Thoracic aorta (tissue), 2 donors: ENCODE results near the gene NNT. TPM values are rescaled to one million over a fixed set of nuclear protein-coding genes. Genes with fewer than 3 reads are reported as not detected.

Experiments used
- ATAC-seq: fragments of 150-250 bp; one replicate; pipeline ENCODE4 v1.8.0; 2017; ENCODE audit warnings: low read depth; ENCODE audit not compliant: insufficient number of reproducible peaks, low FRiP score
- DNase-seq: peaks from one replicate; pipeline ENCODE4 v3.0.0-alpha.2; 2020; ENCODE audit warnings: low spot score
- H3K27ac ChIP-seq, 2 donors: fragments of 200-600 bp; sonication (generic); 1 replicate in 1 of 2; 2 replicates in 1 of 2; pipeline ENCODE4 v1.5.1; 2016; ENCODE audit warnings: mild to moderate bottlenecking in 2 of 2, moderate library complexity in 2 of 2
- H3K27me3 ChIP-seq: fragments of 200-600 bp; sonication (generic); replicated peaks from 2 replicates; pipeline ENCODE4 v1.6.0; 2016; ENCODE audit warnings: mild to moderate bottlenecking; ENCODE audit not compliant: insufficient read depth
- H3K36me3 ChIP-seq: fragments of 200-600 bp; sonication (generic); one replicate; pipeline ENCODE4 v1.5.1; 2016
- H3K4me1 ChIP-seq, 2 donors: fragments of 200-600 bp; sonication (generic); 1 replicate in 1 of 2; 2 replicates in 1 of 2; pipeline versions ENCODE4 v1.5.1 to v1.6.0; 2016; ENCODE audit warnings: low read depth in 2 of 2, mild to moderate bottlenecking in 1 of 2; ENCODE audit not compliant: control insufficient read depth in 1 of 2
- H3K4me3 ChIP-seq: fragments of 200-600 bp; sonication (generic); 2 replicates; pipeline ENCODE4 v1.5.1; 2016; ENCODE audit warnings: mild to moderate bottlenecking
- H3K9me3 ChIP-seq: fragments of 200-600 bp; sonication (generic); 2 replicates; pipeline ENCODE4 v1.5.1; 2016
- total RNA-seq, 2 donors: library from RNA; depleted of rRNA; stranded (reverse); fragments of >200 nt; gene quantifications; one replicate each; pipeline versions ENCODE4 v1.1.0 to v1.2.3, GENCODE V29; 2016
- TF ChIP-seq, protein P1 (sequence below): fragments of 200-600 bp; sonication (generic); IDR thresholded peaks from one replicate; pipeline ENCODE4 v1.5.1; 2019; ENCODE audit warnings: antibody characterized with exemption

NNT gene
- total RNA-seq, 2 donors from 2014 or later: 27.9 to 28.9 TPM

DNA sequence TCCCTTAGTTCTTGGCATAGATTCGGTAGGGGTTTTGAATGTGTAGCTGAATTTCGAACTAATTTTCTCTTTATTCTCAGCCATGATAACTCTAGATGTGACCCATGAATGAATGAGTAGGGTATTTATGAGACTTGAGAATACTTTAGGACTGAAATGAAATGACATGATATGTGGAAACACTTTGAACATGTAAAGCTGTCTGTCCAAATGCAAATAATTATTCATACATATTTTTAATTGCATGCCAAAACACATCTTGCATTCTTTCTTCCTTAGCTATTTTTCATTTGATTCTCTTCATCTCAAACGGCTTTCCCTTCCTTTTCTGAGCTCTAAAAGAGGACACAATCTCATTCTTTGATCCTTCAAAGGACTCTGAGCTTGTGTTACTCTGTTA, 3.4 kb downstream of the NNT start:
- DNase-seq (no peak), ATAC-seq (no peak)
- TF ChIP-seq, protein P1, sequence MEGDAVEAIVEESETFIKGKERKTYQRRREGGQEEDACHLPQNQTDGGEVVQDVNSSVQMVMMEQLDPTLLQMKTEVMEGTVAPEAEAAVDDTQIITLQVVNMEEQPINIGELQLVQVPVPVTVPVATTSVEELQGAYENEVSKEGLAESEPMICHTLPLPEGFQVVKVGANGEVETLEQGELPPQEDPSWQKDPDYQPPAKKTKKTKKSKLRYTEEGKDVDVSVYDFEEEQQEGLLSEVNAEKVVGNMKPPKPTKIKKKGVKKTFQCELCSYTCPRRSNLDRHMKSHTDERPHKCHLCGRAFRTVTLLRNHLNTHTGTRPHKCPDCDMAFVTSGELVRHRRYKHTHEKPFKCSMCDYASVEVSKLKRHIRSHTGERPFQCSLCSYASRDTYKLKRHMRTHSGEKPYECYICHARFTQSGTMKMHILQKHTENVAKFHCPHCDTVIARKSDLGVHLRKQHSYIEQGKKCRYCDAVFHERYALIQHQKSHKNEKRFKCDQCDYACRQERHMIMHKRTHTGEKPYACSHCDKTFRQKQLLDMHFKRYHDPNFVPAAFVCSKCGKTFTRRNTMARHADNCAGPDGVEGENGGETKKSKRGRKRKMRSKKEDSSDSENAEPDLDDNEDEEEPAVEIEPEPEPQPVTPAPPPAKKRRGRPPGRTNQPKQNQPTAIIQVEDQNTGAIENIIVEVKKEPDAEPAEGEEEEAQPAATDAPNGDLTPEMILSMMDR: no peak
- Histone ChIP-seq H3K4me1 (peaks cover 11 to 23% of the 10 kb centered on the region in 2 donors), H3K36me3 (peaks cover 8% of the 10 kb centered on the region), H3K9me3 (no peaks in the 10 kb centered on the region), H3K4me3 (no peak overlapping the region), H3K27me3 (no peaks in the 10 kb centered on the region), H3K27ac (no peak overlapping the region)

DNA sequence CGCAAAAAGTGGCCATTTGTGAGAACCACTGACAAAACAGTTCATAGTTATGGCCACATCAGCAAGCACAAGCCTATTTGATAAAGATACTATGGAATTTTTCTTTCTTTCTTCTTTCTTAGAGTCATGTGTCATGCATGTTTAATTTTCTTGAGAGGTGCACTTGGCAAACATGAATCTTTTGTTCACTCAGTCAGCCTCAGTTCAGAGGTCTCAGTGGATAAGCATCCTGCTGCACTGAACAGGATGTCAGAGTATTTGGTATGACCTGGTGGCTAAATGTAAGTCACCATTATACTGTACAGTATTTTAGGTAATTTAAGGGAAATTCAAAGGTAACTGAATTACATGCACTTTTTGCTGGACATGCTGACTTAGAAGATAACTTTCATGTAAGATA, 5.4 kb downstream of the NNT start:
- Histone ChIP-seq H3K36me3 (peaks cover 27% of the 10 kb centered on the region), H3K9me3 (no peaks in the 10 kb centered on the region), H3K4me3 (no peak overlapping the region), H3K27me3 (no peaks in the 10 kb centered on the region), H3K27ac (no peak overlapping the region), H3K4me1 (peaks cover 7 to 14% of the 10 kb centered on the region in 2 donors)
- DNase-seq: no peak
- ATAC-seq: no peak
- TF ChIP-seq, protein P1: no peak

GRCh38 chr5:43609752-43610151, 6.8 kb downstream of the NNT start:
- no peak overlapping the region for H3K27ac ChIP-seq
- peaks cover 0 to 6% of the 10 kb centered on the region in 2 donors for H3K4me1 ChIP-seq
- H3K9me3 ChIP-seq: no peaks in the 10 kb centered on the region
- ATAC-seq (no peak), DNase-seq (no peak)
- no peaks in the 10 kb centered on the region for H3K27me3 ChIP-seq
- H3K36me3 ChIP-seq: peaks cover 27% of the 10 kb centered on the region
- H3K4me3 ChIP-seq: no peak overlapping the region
- TF ChIP-seq, protein P1: no peak

- TF ChIP-seq, protein P1: no peak
- peaks cover 30% of the 10 kb centered on the region for H3K36me3 ChIP-seq
- ATAC-seq (no peak), DNase-seq (no peak)
- H3K9me3 ChIP-seq: no peaks in the 10 kb centered on the region
- no peak overlapping the region for H3K4me3 ChIP-seq
- peaks cover 0 to 5% of the 10 kb centered on the region in 2 donors for H3K4me1 ChIP-seq
- no peak overlapping the region for H3K27ac ChIP-seq
- H3K27me3 ChIP-seq: no peaks in the 10 kb centered on the region
Measured at GRCh38 chr5:43613370-43613769, 10.4 kb downstream of the NNT start.

GRCh38 chr5:43615445-43616184, 12.6 kb downstream of the NNT start:
- DNase-seq (no peak), ATAC-seq (no peak)
- Histone ChIP-seq H3K27ac (no peak overlapping the region), H3K9me3 (no peaks in the 10 kb centered on the region), H3K4me1 (peaks cover 0 to 5% of the 10 kb centered on the region in 2 donors), H3K27me3 (no peaks in the 10 kb centered on the region), H3K4me3 (no peak overlapping the region), H3K36me3 (peaks cover 22% of the 10 kb centered on the region)
- TF ChIP-seq, protein P1: no peak
